ENCODE measurements around the gene INPP5D. TPM values are rescaled to one million over a fixed set of nuclear protein-coding genes. Genes with fewer than 3 reads are reported as not detected.
"Not testable (repeated sequence)": the region's sequence is repeated elsewhere in the genome, so short reads cannot be mapped to it uniquely, and the experiment has no call there.

INPP5D gene
- total RNA-seq, 4 donors from 2014 or later = 6.5 to 18.7 (median 11.5) TPM

- no peaks in the 10 kb centered on the region for H3K4me1 ChIP-seq
- H3K27me3 ChIP-seq = no peaks in the 10 kb centered on the region
- no peak for DNase-seq (ENCODE audit: low spot score in 2 of 2)
- TF ChIP-seq CTCF (IDR thresholded peaks at IDR 0.05) (no peak), POLR2A (IDR thresholded peaks at IDR 0.05) (no peak), EP300 (IDR thresholded peaks at IDR 0.05) (no peak), POLR2AphosphoS5 (IDR thresholded peaks at IDR 0.05) (no peak)
- no peak overlapping the region for H3K4me3 ChIP-seq
- H3K9me3 ChIP-seq = no peaks in the 10 kb centered on the region
- 86% methylated on average over 5 of the region's 5 CpGs for WGBS
- H3K36me3 ChIP-seq = peaks cover 24% of the 10 kb centered on the region
- H3K27ac ChIP-seq = no peak overlapping the region
Observed at GRCh38 chr2:233186851-233187250, 126.7 kb downstream of the INPP5D start.

DNA sequence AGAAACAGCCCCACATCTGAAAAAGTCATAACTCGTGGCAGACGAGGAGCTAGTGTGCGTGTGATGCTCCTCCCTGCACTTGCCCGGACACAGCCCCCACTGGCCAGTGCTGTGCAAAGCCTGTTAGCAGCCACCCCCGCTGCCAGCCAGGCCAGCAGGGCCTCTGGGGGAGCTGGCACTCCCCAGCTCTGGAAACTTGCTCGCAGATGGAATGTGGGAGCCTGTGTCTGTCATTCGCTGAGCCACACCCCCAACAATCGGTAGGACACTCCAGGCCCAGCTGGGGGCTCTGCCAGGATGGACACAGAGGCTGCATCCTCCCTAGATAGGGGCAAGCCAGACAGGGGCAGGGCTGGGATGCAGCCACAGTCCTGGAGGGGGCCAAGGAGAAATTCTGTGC, 128.9 kb downstream of the INPP5D start:
- H3K27me3 ChIP-seq = no peaks in the 10 kb centered on the region
- H3K27ac ChIP-seq = no peak overlapping the region
- WGBS = 89% methylated on average over 5 of the region's 8 CpGs
- H3K4me3 ChIP-seq = no peak overlapping the region
- DNase-seq (ENCODE audit: low spot score in 2 of 2) = no peak
- H3K36me3 ChIP-seq = peaks cover 22% of the 10 kb centered on the region
- no peaks in the 10 kb centered on the region for H3K9me3 ChIP-seq
- TF ChIP-seq CTCF (IDR thresholded peaks at IDR 0.05) (no peak), POLR2AphosphoS5 (IDR thresholded peaks at IDR 0.05) (no peak), POLR2A (IDR thresholded peaks at IDR 0.05) (no peak), EP300 (IDR thresholded peaks at IDR 0.05) (no peak)
- no peaks in the 10 kb centered on the region for H3K4me1 ChIP-seq

DNA sequence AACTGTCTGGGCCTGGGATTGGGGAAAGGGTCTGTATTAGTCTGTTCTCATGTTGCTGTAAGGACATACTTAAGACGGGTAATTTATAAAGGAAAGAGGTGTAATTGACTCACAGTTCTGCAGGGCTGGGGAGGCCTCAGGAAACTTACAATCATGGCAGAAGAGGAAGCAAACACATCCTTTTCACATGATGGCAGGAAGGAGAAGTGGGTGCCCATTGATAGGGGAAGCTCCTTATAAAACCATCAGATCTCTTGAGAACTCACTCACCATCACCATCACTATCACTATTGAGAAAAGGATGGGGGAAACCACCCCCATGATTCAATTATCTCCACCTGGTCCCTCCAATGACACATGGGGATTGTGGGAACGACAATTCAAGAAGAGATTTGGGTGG, 130.9 kb downstream of the INPP5D start:
- H3K27ac ChIP-seq; H3K27me3 ChIP-seq; DNase-seq (ENCODE audit: low spot score in 2 of 2); H3K4me1 ChIP-seq; H3K9me3 ChIP-seq; H3K4me3 ChIP-seq: not testable (repeated sequence)
- H3K36me3 ChIP-seq = peaks cover 23% of the 10 kb centered on the region
- WGBS = 81% methylated on average over 2 of the region's 2 CpGs

DNA sequence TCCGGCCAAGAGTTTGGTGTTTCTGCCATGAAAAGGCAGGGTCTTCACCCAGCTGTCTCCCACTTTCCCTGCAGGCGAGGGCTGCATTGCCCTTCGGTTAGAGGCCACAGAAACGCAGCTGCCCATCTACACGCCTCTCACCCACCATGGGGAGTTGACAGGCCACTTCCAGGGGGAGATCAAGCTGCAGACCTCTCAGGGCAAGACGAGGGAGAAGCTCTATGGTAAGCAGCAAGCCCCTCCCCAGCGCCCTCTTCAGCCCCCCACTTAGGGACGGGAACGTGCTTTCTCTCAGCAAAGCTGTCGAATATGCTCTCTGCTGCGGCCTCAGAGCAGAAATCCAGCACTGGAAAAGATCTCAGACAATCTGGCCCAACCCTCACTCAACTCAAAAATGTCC, 133.6 kb downstream of the INPP5D start:
- Histone ChIP-seq H3K9me3 (no peaks in the 10 kb centered on the region), H3K4me3 (no peak overlapping the region), H3K27ac (no peak overlapping the region), H3K4me1 (no peaks in the 10 kb centered on the region), H3K36me3 (peaks cover 26% of the 10 kb centered on the region), H3K27me3 (no peaks in the 10 kb centered on the region)
- no peak for TF ChIP-seq POLR2A (IDR thresholded peaks at IDR 0.05)
- TF ChIP-seq POLR2AphosphoS5 (IDR thresholded peaks at IDR 0.05) = no peak
- no peak for TF ChIP-seq EP300 (IDR thresholded peaks at IDR 0.05)
- TF ChIP-seq CTCF (IDR thresholded peaks at IDR 0.05) = no peak
- no peak for DNase-seq (ENCODE audit: low spot score in 2 of 2)
- 91% methylated on average over 11 of the region's 11 CpGs for WGBS

- peaks cover 18% of the 10 kb centered on the region for H3K36me3 ChIP-seq
- TF ChIP-seq POLR2A (IDR thresholded peaks at IDR 0.05) (no peak), POLR2AphosphoS5 (IDR thresholded peaks at IDR 0.05) (no peak), EP300 (IDR thresholded peaks at IDR 0.05) (no peak), CTCF (IDR thresholded peaks at IDR 0.05) (no peak)
- no peaks in the 10 kb centered on the region for H3K9me3 ChIP-seq
- no peak overlapping the region for H3K4me3 ChIP-seq
- H3K27me3 ChIP-seq = no peaks in the 10 kb centered on the region
- DNase-seq (ENCODE audit: low spot score in 2 of 2) = no peak
- WGBS = 100% methylated on average over 5 of the region's 5 CpGs
- H3K27ac ChIP-seq = no peak overlapping the region
- no peaks in the 10 kb centered on the region for H3K4me1 ChIP-seq
Observed at GRCh38 chr2:233195027-233195426, 134.9 kb downstream of the INPP5D start.

DNA sequence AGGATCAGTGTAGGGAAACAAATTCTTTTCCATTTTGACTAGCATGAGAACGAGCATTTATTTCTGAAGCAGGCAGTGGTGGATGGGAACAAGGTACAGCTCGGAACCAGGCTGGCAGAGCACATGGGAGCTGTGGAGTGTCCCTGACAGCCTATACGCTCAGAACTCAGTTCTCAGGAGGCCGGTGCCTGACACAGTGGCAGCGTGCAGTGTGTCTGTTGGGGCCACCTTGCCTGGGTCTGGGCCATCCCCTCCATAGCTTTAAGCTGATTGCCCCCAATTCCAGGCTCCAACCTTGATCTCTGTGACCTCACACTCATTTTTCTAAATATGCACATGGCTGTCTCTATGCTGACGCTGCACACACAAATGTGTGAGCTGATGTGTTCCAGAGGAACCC, 136.9 kb downstream of the INPP5D start:
- H3K36me3 ChIP-seq = peaks cover 18% of the 10 kb centered on the region
- no peaks in the 10 kb centered on the region for H3K4me1 ChIP-seq
- TF ChIP-seq POLR2AphosphoS5 (IDR thresholded peaks at IDR 0.05) (no peak), EP300 (IDR thresholded peaks at IDR 0.05) (no peak), CTCF (IDR thresholded peaks at IDR 0.05) (no peak), POLR2A (IDR thresholded peaks at IDR 0.05) (no peak)
- no peak overlapping the region for H3K27ac ChIP-seq
- H3K4me3 ChIP-seq = no peak overlapping the region
- 86% methylated on average over 6 of the region's 6 CpGs for WGBS
- DNase-seq (ENCODE audit: low spot score in 2 of 2) = no peak
- no peaks in the 10 kb centered on the region for H3K9me3 ChIP-seq
- no peaks in the 10 kb centered on the region for H3K27me3 ChIP-seq

Data from suprapubic skin (tissue), 4 donors.